Measurements from ENCODE around the gene SORT1. TPM values are rescaled to one million over a fixed set of nuclear protein-coding genes. Genes with fewer than 3 reads are reported as not detected.
A peak's percentile ranks its signal among the peaks of the same experiment; 100 is the strongest.

SORT1 gene
- total and polyA plus RNA-seq, 2 of the 4 experiments (the other 2 are of a cell fraction), result 15.8 to 16.7 TPM

DNA sequence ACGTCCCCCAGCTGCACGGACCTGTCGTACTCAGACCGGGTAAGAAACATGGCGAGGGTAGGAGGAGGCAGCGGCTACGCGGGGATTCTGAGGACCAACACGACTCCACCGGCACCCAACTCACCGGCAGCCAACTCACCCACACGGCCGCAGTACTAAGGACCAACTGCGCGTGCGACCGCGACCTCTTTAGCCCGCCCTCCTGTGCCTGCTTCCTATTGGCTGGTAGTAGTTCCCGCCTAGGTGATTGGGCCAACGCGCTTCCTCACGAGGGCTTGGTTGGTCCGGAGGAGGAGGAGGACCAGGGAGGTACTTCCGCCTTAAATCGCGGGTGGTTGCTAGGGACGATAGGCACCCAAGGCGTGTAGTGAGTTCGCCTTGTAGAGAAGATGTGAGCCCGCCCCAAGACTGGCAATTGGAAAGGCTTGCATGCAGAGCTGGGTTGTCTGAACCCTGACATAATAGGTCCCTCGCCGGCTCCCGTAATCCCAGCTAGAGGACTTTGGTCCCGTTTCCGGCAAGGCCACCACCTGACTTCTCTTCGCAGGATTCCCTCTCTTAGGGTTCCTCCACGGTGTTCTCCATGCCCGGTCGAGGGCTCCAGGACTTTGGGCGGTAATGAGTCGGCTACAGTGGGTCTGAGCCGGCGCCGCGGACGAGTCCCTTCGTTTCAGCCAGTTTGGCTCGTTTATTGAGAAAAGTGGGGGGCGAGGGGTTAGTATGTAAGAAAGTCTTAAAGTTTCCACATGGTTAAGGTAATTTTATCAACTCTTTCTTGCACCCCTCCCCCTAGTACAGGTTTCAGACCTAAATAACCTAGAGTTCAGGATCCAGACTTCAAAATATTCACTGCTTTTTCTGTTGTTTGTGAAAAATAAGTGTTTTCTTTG, 28.8 kb upstream of the SORT1 start, which contains the start of gene PSMA5 (continued):
- peak; percentile 79; the same call in 1 of the 2 replicates for TF ChIP-seq MXI1 (IDR thresholded peaks at IDR 0.05; ENCODE audit: borderline replicate concordance, low read depth, low read length)
- no peak for TF ChIP-seq SMC3 (IDR thresholded peaks at IDR 0.05; ENCODE audit: low read depth, low read length)
- no peak for TF ChIP-seq NFE2L2 (IDR thresholded peaks at IDR 0.05; ENCODE audit: low read depth, low read length)
- TF ChIP-seq CHD1 (IDR thresholded peaks at IDR 0.05; ENCODE audit: low read depth, low read length), result no peak
